Transverse colon (tissue), 4 donors: ENCODE data around the gene RGP1. TPM values are rescaled to one million over a fixed set of nuclear protein-coding genes. Genes with fewer than 3 reads are reported as not detected.

Experiments used
- DNase-seq: peaks from one replicate; pipeline ENCODE4 v3.0.0-alpha.2; 2019
- H3K27ac ChIP-seq, 4 donors: fragments of 200-600 bp; sonication (generic); 2 replicates each; pipeline ENCODE4 v1.5.1; 2016 to 2018; ENCODE audit warnings: inconsistent platforms in 4 of 4
- H3K27me3 ChIP-seq: fragments of 200-600 bp; sonication (generic); 2 replicates; pipeline ENCODE4 v1.5.1; 2017; ENCODE audit warnings: inconsistent platforms
- H3K36me3 ChIP-seq, 4 donors: fragments of 200-600 bp; sonication (generic); 2 replicates each; pipeline ENCODE4 v1.5.1; 2017 to 2019; ENCODE audit warnings: inconsistent platforms in 4 of 4
- H3K4me1 ChIP-seq, 4 donors: fragments of 200-600 bp; sonication (generic); 2 replicates each; pipeline ENCODE4 v1.5.1; 2017 to 2020; ENCODE audit warnings: inconsistent platforms in 4 of 4
- H3K4me3 ChIP-seq, 4 donors: fragments of 200-600 bp; sonication (generic); 1 replicate in 1 of 4; 2 replicates in 3 of 4; pipeline versions ENCODE4 v1.5.1 to v1.6.1; 2017 to 2019; ENCODE audit warnings: inconsistent platforms in 4 of 4
- H3K9me3 ChIP-seq, 2 donors: fragments of 200-600 bp; sonication (generic); 2 replicates each; pipeline ENCODE4 v1.5.1; 2017 to 2019; ENCODE audit warnings: inconsistent platforms in 2 of 2
- CTCF ChIP-seq, 5 experiments: fragments of 200-600 bp in 3 of 5; fragments of 450-650 bp in 2 of 5; sonication (generic) in 3 of 5; IDR thresholded peaks; 1 replicate in 2 of 5; 2 replicates in 3 of 5; pipeline ENCODE4 v1.5.1; 2016 to 2017; ENCODE audit warnings: antibody characterized with exemption in 5 of 5, inconsistent platforms in 3 of 5, mild to moderate bottlenecking in 2 of 5, moderate library complexity in 1 of 5
- EP300 ChIP-seq: sonication (generic); formaldehyde crosslinking; IDR thresholded peaks from one replicate; pipeline ENCODE4 v1.6.1; 2017; ENCODE audit warnings: antibody characterized with exemption, low read depth
- POLR2A ChIP-seq: fragments of 450-650 bp; IDR thresholded peaks from one replicate; pipeline ENCODE4 v1.6.1; 2016; ENCODE audit warnings: antibody characterized with exemption, mild to moderate bottlenecking, moderate library complexity
- POLR2AphosphoS5 ChIP-seq, 3 donors: sonication (generic); formaldehyde crosslinking; IDR thresholded peaks; one replicate each; pipeline ENCODE4 v1.6.1; 2016; ENCODE audit warnings: antibody characterized with exemption in 3 of 3
- WGBS, 2 donors: methylation state at CpG; one replicate each; pipeline ENCODE4 v1.1.5; 2018; ENCODE audit warnings: low coverage in 1 of 2; 5-methylcytosine and 5-hydroxymethylcytosine counted together
- in situ Hi-C, 4 donors: fragments of 200-750 bp; cut with MboI; loops; one replicate each; pipeline versions ENCODE4 v1.15.0 to v1.15.1; 2017; ENCODE audit warnings: low sequenced_read_pairs in 3 of 4, low pct_ligation_motif_present in 1 of 4, low pct_unique_long_range_greater_than_20kb in 1 of 4
- intact Hi-C: fragments of 100-400 bp; cut with DNase I; formaldehyde crosslinking; loops from one replicate; pipeline ENCODE4 v1.15.1; 2023; ENCODE audit warnings: low total_unique reads
- total RNA-seq, 4 donors: library from RNA; depleted of rRNA; stranded (reverse); fragments of >200 nt; gene quantifications; one replicate each; pipeline ENCODE4 v1.1.0, GENCODE V29; 2016

Gene RGP1
- total RNA-seq, 4 donors from 2014 or later = 30.3 to 47.5 (median 43.7) TPM

GRCh38 chr9:35758475-35759050 lies 9.5 kb downstream of the RGP1 start:
- TF ChIP-seq POLR2A (no peak), CTCF (IDR thresholded peaks at IDR 0.05) (no peak), EP300 (no peak), POLR2AphosphoS5 (IDR thresholded peaks at IDR 0.05) (no peak)
- DNase-seq = no peak
- Histone ChIP-seq H3K4me1 (peaks cover 11 to 48% (median 16%) of the 10 kb centered on the region in 4 donors), H3K9me3 (no peaks in the 10 kb centered on the region), H3K4me3 (no peak overlapping the region), H3K27me3 (no peaks in the 10 kb centered on the region), H3K27ac (peak overlapping the region; percentile 91 to 97 (median 93)), H3K36me3 (peaks cover 0 to 4% (median 1%) of the 10 kb centered on the region in 4 donors)
- intact Hi-C loops (no loop called here), in situ Hi-C loops (no loop called here)
- 25 to 58% methylated on average over 3 of the region's 3 CpGs for WGBS, 2 donors

GRCh38 chr9:35759795-35760194 lies 10.7 kb downstream of the RGP1 start:
- Histone ChIP-seq H3K4me1 (peaks cover 11 to 48% (median 16%) of the 10 kb centered on the region in 4 donors), H3K27me3 (no peaks in the 10 kb centered on the region), H3K4me3 (no peak overlapping the region), H3K27ac (peak overlapping the region in 1 of 4 donors; percentile 18), H3K36me3 (no peaks in the 10 kb centered on the region), H3K9me3 (no peaks in the 10 kb centered on the region)
- 97 to 100% methylated on average over 4 of the region's 4 CpGs for WGBS, 2 donors
- intact Hi-C loops = no loop called here
- TF ChIP-seq CTCF (IDR thresholded peaks at IDR 0.05) = no peak
- no peak for TF ChIP-seq POLR2AphosphoS5 (IDR thresholded peaks at IDR 0.05)
- no peak for TF ChIP-seq POLR2A
- in situ Hi-C loops = no loop called here
- no peak for DNase-seq

- in situ Hi-C loops (no loop called here), intact Hi-C loops (no loop called here)
- Histone ChIP-seq H3K4me1 (peaks cover 11 to 48% (median 16%) of the 10 kb centered on the region in 4 donors), H3K27me3 (no peaks in the 10 kb centered on the region), H3K9me3 (no peaks in the 10 kb centered on the region), H3K27ac (peak overlapping the region in 3 of 4 donors; percentile 18 to 32 (median 28)), H3K4me3 (no peak overlapping the region), H3K36me3 (no peaks in the 10 kb centered on the region)
- no peak for DNase-seq
- TF ChIP-seq POLR2AphosphoS5 (IDR thresholded peaks at IDR 0.05) = no peak
- TF ChIP-seq POLR2A = no peak
- TF ChIP-seq EP300 = no peak
- no peak for TF ChIP-seq CTCF (IDR thresholded peaks at IDR 0.05)
- 53 to 100% methylated on average over 1 to 2 of the region's 2 CpGs for WGBS, 2 donors
Measured at GRCh38 chr9:35760651-35761050, 11.6 kb downstream of the RGP1 start.

- in situ Hi-C loops = no loop called here
- intact Hi-C loops = no loop called here
- Histone ChIP-seq H3K36me3 (no peaks in the 10 kb centered on the region), H3K27ac (no peak overlapping the region), H3K4me3 (no peak overlapping the region), H3K4me1 (peaks cover 0 to 33% (median 9%) of the 10 kb centered on the region in 4 donors), H3K27me3 (no peaks in the 10 kb centered on the region), H3K9me3 (no peaks in the 10 kb centered on the region)
- 85 to 92% methylated on average over 2 of the region's 2 CpGs for WGBS, 2 donors
- TF ChIP-seq POLR2AphosphoS5 (IDR thresholded peaks at IDR 0.05) = no peak
- no peak for TF ChIP-seq POLR2A
- no peak for TF ChIP-seq CTCF (IDR thresholded peaks at IDR 0.05)
- DNase-seq = no peak
Measured at GRCh38 chr9:35763181-35763580, 14.1 kb downstream of the RGP1 start.
